HuH-7 (cell line): ENCODE results near the gene ASTL.

Experiments used
- DNase-seq: peaks from one replicate; pipeline ENCODE4 v3.0.0; 2011; ENCODE audit warnings: low spot score

Gene ASTL

GRCh38 chr2:96112501-96113366, 25.6 kb downstream of the ASTL start:
- DNase-seq, result no peak

- no peak for DNase-seq
These were observed 26.3 kb downstream of the ASTL start for GRCh38 chr2:96111823-96112500.

- no peak for DNase-seq
These were observed 27.1 kb downstream of the ASTL start for GRCh38 chr2:96111257-96111640.

GRCh38 chr2:96110621-96111256, 27.6 kb downstream of the ASTL start:
- no peak for DNase-seq

GRCh38 chr2:96109931-96110511, 28.3 kb downstream of the ASTL start:
- no peak for DNase-seq

GRCh38 chr2:96109361-96109680, 29.0 kb downstream of the ASTL start:
- DNase-seq, result no peak

GRCh38 chr2:96108541-96109360, 29.6 kb downstream of the ASTL start:
- DNase-seq, result no peak

GRCh38 chr2:96108151-96108540, 30.2 kb downstream of the ASTL start:
- no peak for DNase-seq

- no peak for DNase-seq
These were observed 30.6 kb downstream of the ASTL start for GRCh38 chr2:96107708-96108065.

- no peak for DNase-seq
These were observed 31.2 kb downstream of the ASTL start for GRCh38 chr2:96106991-96107707.

- DNase-seq, result no peak
These were observed 32.1 kb downstream of the ASTL start for GRCh38 chr2:96105994-96106715.

- no peak for DNase-seq
These were observed 33.0 kb downstream of the ASTL start for GRCh38 chr2:96105152-96105915.

- no peak for DNase-seq
These were observed 33.8 kb downstream of the ASTL start for GRCh38 chr2:96104487-96104861.

- DNase-seq, result no peak
These were observed 34.4 kb downstream of the ASTL start for GRCh38 chr2:96103761-96104486.

GRCh38 chr2:96103187-96103601, 35.1 kb downstream of the ASTL start:
- DNase-seq, result no peak

- no peak for DNase-seq
These were observed 35.6 kb downstream of the ASTL start for GRCh38 chr2:96102596-96103186.

- no peak for DNase-seq
These were observed 37.4 kb downstream of the ASTL start for GRCh38 chr2:96100893-96101304.

GRCh38 chr2:96099861-96100798, 38.2 kb downstream of the ASTL start:
- no peak for DNase-seq
